Mucosa of descending colon (tissue), 3 donors: Measurements from ENCODE around the gene FCN2. TPM values are rescaled to one million over a fixed set of nuclear protein-coding genes. Genes with fewer than 3 reads are reported as not detected.

Experiments
- ATAC-seq: fragments of 200-7000 bp; cut with Tn5 transposase; one replicate; pipeline ENCODE4 v1.9.1; 2020; ENCODE audit warnings: mild to moderate bottlenecking, moderate library complexity
- DNase-seq, 3 donors: peaks; one replicate each; pipeline ENCODE4 v3.0.0-alpha.2; 2020
- H3K36me3 ChIP-seq: fragments of 200-600 bp; one replicate; pipeline ENCODE4 v1.8.0; 2021; ENCODE audit warnings: low read depth, mild to moderate bottlenecking
- H3K4me1 ChIP-seq: fragments of 200-600 bp; one replicate; pipeline ENCODE4 v1.8.0; 2021; ENCODE audit warnings: low read depth, mild to moderate bottlenecking
- H3K4me3 ChIP-seq: fragments of 200-600 bp; one replicate; pipeline ENCODE4 v1.8.0; 2021; ENCODE audit warnings: mild to moderate bottlenecking
- H3K9me3 ChIP-seq: fragments of 200-600 bp; one replicate; pipeline ENCODE4 v1.8.0; 2021; ENCODE audit warnings: mild to moderate bottlenecking
- CTCF ChIP-seq: fragments of 200-600 bp; IDR thresholded peaks from one replicate; pipeline ENCODE4 v1.8.0; 2022; ENCODE audit warnings: antibody characterized with exemption, mild to moderate bottlenecking
- intact Hi-C, 2 donors: fragments of 100-400 bp; cut with DNase I in 1 of 2; cut with micrococcal nuclease in 1 of 2; formaldehyde crosslinking; loops; one replicate each; pipeline versions ENCODE4 v1.11.0 to v1.11.1; 2022; cut with DNase I, micrococcal nuclease
- long read RNA-seq, 2 donors: library from polyadenylated mRNA; unstranded; transcript quantifications; one replicate each; pipeline ENCODE4 v2.0.0, GENCODE V29; 2019 to 2021
- total RNA-seq, 3 donors: library from RNA; stranded (reverse); fragmentation: NEBNext Ultra II Directional in 2 of 3; extraction: Animal tissue kit (Norgen Biotek cat#: 25700) in 2 of 3; gene quantifications; one replicate each; pipeline versions ENCODE4 v1.2.1 to v1.2.4, GENCODE V29; 2021 to 2023
- donor health status: DM: no; HTN: no; CAD: no; lungs with moderate emphysema.
- donor health status: DM: no; HTN: no; CAD: no.
- donor health status: DM: no; HTN: yes; CAD: no.

The FCN2 gene
- total RNA-seq, result not detected
- long read RNA-seq, donor 1, result 0 reads
- long read RNA-seq, donor 2, result 0 reads

DNA sequence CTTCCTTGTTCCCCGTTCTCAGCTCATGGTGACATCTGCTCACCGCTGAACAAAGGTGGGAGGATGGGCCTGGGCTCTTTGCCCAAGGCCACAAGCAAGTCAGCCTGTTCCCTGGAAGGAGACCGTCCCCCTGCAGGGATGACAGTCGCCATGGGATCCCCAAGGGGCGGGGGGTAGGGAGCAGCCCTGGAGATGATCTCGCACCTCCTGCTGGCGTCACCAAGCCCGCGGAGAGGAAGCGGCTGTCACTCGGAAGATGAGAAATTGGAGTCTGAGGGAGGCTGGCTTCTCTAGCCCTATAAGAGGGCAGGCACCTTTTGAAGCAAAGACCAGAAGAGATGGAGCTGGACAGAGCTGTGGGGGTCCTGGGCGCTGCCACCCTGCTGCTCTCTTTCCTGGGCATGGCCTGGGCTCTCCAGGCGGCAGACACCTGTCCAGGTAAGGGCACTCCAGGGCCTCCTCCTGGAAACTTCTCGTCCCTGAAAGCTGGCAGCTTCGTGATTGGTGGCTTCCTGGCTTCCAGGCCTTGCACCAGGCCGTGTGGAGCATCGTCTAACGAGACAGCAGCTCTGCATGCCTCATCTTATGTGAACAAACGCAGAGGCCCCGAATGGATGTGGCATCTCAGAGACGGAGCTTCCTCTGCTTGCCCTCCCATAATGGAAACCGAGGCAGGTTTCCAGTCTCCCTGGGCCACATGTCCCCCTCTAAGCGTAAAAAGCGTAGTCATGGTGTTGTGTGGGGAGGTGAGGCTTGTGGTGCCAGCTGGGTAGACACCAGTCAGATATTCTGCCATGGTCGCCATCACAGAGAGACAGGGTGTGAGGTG, at the start of gene FCN2:
TSS of gene FCN2 (plus strand) at position 327 of the 829 bp plus-strand sequence. CDS start at position 339, 12 bp downstream.
- intact Hi-C loops, result no loop called here
- no peak for ATAC-seq

GRCh38 chr9:134830926-134831720, 49.5 kb upstream of the FCN2 start:
- Histone ChIP-seq H3K4me3 (no peak overlapping the region), H3K9me3 (no peaks in the 10 kb centered on the region), H3K36me3 (no peaks in the 10 kb centered on the region), H3K4me1 (no peaks in the 10 kb centered on the region)
- TF ChIP-seq CTCF, result no peak
- DNase-seq (peak in 1 of 3 donors; percentile 22), ATAC-seq (no peak)
- intact Hi-C loops, result no loop called here

More for the DNA sequence above, at the start of gene FCN2:
- no peak for TF ChIP-seq CTCF
- H3K36me3 ChIP-seq, result no peaks in the 10 kb centered on the region
- H3K4me3 ChIP-seq, result no peak within 1 kb of the TSS
- H3K9me3 ChIP-seq, result no peaks in the 10 kb centered on the region
- DNase-seq, result no peak
- H3K4me1 ChIP-seq, result no peaks in the 10 kb centered on the region

DNA sequence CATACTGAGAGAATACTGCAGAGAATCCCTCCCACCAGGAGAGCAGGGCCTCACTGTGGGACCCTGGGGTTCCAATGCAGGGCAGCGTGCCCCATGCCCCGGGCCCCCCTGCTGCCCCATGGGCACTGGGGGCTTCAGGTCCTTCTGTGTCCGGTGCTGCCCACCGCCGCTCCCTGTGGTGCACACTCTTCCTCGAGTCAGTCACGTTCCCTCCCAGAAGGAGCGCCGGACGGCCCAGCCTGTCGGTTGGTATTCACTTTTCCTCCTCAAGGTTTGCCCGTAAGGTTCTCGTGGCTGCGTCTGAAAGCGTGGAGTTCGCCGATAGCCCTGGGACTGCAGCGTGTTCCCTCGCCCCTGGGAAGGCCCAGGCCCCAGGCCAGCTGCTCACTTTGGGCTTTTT, 48.1 kb upstream of the FCN2 start:
- Histone ChIP-seq H3K9me3 (no peaks in the 10 kb centered on the region), H3K4me3 (no peak overlapping the region), H3K4me1 (no peaks in the 10 kb centered on the region), H3K36me3 (no peaks in the 10 kb centered on the region)
- ATAC-seq (no peak), DNase-seq (peak in 1 of 3 donors; percentile 38)
- intact Hi-C loops, result no loop called here
- no peak for TF ChIP-seq CTCF

- no peak for TF ChIP-seq CTCF
- Histone ChIP-seq H3K36me3 (no peaks in the 10 kb centered on the region), H3K9me3 (no peaks in the 10 kb centered on the region), H3K4me1 (no peaks in the 10 kb centered on the region), H3K4me3 (no peak overlapping the region)
- no peak for ATAC-seq
- DNase-seq, result peak in 1 of 3 donors; percentile 27
- intact Hi-C loops, result no loop called here
These were observed 47.2 kb upstream of the FCN2 start for GRCh38 chr9:134833294-134833880.

DNA sequence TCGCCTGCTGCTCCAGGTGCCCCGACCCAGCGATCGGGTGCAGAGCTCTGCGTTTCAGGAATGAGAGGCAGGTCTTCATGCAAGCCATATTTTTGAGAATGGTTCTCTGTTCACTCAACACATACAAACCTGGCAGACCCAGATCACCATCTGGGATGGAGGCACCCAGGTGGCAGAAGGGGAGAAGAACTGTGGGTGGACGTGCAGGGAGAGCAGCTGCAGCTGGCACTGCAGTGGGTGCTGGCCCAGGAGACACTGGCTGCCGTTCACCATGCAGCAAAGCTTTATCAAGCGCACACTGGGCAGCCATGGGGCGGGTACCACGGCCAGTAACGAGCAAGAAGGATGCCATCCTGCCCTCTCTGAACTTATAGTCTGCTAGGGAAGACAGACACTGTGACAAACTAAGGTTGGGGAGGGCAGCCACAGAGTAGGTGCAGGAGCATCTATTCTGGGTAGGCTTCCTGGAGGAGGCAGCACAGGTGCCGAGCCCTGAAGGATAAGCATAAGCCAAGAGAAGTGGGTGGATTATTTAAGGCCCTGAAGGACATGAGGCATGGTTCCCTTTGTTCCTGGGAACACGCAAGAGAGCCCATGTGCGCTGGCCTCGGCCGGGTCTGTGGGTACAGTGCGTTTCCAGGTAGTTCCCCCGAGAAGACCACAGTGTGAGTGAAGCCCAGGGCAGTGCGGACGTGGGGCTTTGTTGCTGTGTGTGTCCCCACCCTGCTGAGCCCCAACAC, 46.2 kb upstream of the FCN2 start:
- intact Hi-C loops, result no loop called here

More for the DNA sequence above, 46.2 kb upstream of the FCN2 start:
- DNase-seq (no peak), ATAC-seq (no peak)
- H3K4me1 ChIP-seq, result no peaks in the 10 kb centered on the region
- H3K4me3 ChIP-seq, result no peak overlapping the region
- TF ChIP-seq CTCF, result no peak
- no peaks in the 10 kb centered on the region for H3K36me3 ChIP-seq
- no peaks in the 10 kb centered on the region for H3K9me3 ChIP-seq
